GM12865 (cell line): ENCODE measurements around the gene SMCO2.

Experiments used
- DNase-seq: peaks from one replicate; pipeline ENCODE4 v3.0.0; 2010; ENCODE audit warnings: low read depth
- H3K4me3 ChIP-seq: 2 replicates; pipeline ENCODE4 v1.5.1; 2011; ENCODE audit warnings: mild to moderate bottlenecking, low read depth, low read length, control low read depth
- CTCF ChIP-seq: IDR thresholded peaks from 2 replicates; pipeline ENCODE4 v1.5.1; 2011; ENCODE audit warnings: low read length, control low read depth, low read depth, inconsistent platforms; ENCODE audit not compliant: insufficient read depth; ENCODE audit errors: missing control alignments

The SMCO2 gene

GRCh38 chr12:27548301-27549199 is 102.0 kb downstream of the SMCO2 start:
- no peak overlapping the region for H3K4me3 ChIP-seq
- DNase-seq, result no peak
- TF ChIP-seq CTCF, result no peak

GRCh38 chr12:27549236-27549800 is 102.8 kb downstream of the SMCO2 start:
- no peak for TF ChIP-seq CTCF
- no peak for DNase-seq

GRCh38 chr12:27549801-27550652 is 103.5 kb downstream of the SMCO2 start:
- H3K4me3 ChIP-seq, result no peak overlapping the region
- no peak for TF ChIP-seq CTCF
- DNase-seq, result no peak

More at GRCh38 chr12:27549236-27549800, 102.8 kb downstream of the SMCO2 start:
- no peak overlapping the region for H3K4me3 ChIP-seq

GRCh38 chr12:27550653-27550975 is 104.1 kb downstream of the SMCO2 start:
- TF ChIP-seq CTCF, result no peak
- no peak for DNase-seq
- no peak overlapping the region for H3K4me3 ChIP-seq

- no peak overlapping the region for H3K4me3 ChIP-seq
- no peak for TF ChIP-seq CTCF
- DNase-seq, result no peak
Observed at GRCh38 chr12:27551172-27551840, 104.8 kb downstream of the SMCO2 start.
